ENCODE data around the gene AHR.
A peak's percentile ranks its signal among the peaks of the same experiment; 100 is the strongest.

Gene AHR

GRCh38 chr7:17329440-17329839 lies 31.0 kb downstream of the AHR start:
- no peak for DNase-seq (ENCODE audit: low read depth)
- TF ChIP-seq CTCF (conservative IDR thresholded peaks at IDR 0.05; ENCODE audit: control insufficient read depth, insufficient read depth, low read depth, low read length): no peak
- H3K4me3 ChIP-seq (ENCODE audit: control insufficient read depth, low read depth, low read length): no peak overlapping the region

- H3K4me3 ChIP-seq (ENCODE audit: control insufficient read depth, low read depth, low read length): no peak overlapping the region
- TF ChIP-seq CTCF (conservative IDR thresholded peaks at IDR 0.05; ENCODE audit: control insufficient read depth, insufficient read depth, low read depth, low read length): no peak
- DNase-seq (ENCODE audit: low read depth): peak; percentile 32
Observed at GRCh38 chr7:17331891-17332501, 33.5 kb downstream of the AHR start.

GRCh38 chr7:17333221-17333620 lies 34.8 kb downstream of the AHR start:
- no peak overlapping the region for H3K4me3 ChIP-seq (ENCODE audit: control insufficient read depth, low read depth, low read length)
- DNase-seq (ENCODE audit: low read depth): no peak
- no peak for TF ChIP-seq CTCF (conservative IDR thresholded peaks at IDR 0.05; ENCODE audit: control insufficient read depth, insufficient read depth, low read depth, low read length)

- TF ChIP-seq CTCF (conservative IDR thresholded peaks at IDR 0.05; ENCODE audit: control insufficient read depth, insufficient read depth, low read depth, low read length): no peak
- DNase-seq (ENCODE audit: low read depth): no peak
- H3K4me3 ChIP-seq (ENCODE audit: control insufficient read depth, low read depth, low read length): no peak overlapping the region
Observed at GRCh38 chr7:17336168-17336567, 37.7 kb downstream of the AHR start.

- no peak for TF ChIP-seq CTCF (conservative IDR thresholded peaks at IDR 0.05; ENCODE audit: control insufficient read depth, insufficient read depth, low read depth, low read length)
- no peak overlapping the region for H3K4me3 ChIP-seq (ENCODE audit: control insufficient read depth, low read depth, low read length)
- peak; percentile 30 for DNase-seq (ENCODE audit: low read depth)
Observed at GRCh38 chr7:17339139-17339538, 40.7 kb downstream of the AHR start.

- no peak for DNase-seq (ENCODE audit: low read depth)
- no peak overlapping the region for H3K4me3 ChIP-seq (ENCODE audit: control insufficient read depth, low read depth, low read length)
- no peak for TF ChIP-seq CTCF (conservative IDR thresholded peaks at IDR 0.05; ENCODE audit: control insufficient read depth, insufficient read depth, low read depth, low read length)
Observed at GRCh38 chr7:17339952-17340351, 41.5 kb downstream of the AHR start.

GRCh38 chr7:17340655-17341054 lies 42.2 kb downstream of the AHR start:
- H3K4me3 ChIP-seq (ENCODE audit: control insufficient read depth, low read depth, low read length): no peak overlapping the region
- no peak for TF ChIP-seq CTCF (conservative IDR thresholded peaks at IDR 0.05; ENCODE audit: control insufficient read depth, insufficient read depth, low read depth, low read length)
- DNase-seq (ENCODE audit: low read depth): no peak
